ENCODE measurements around the gene DUSP22.

DNA sequence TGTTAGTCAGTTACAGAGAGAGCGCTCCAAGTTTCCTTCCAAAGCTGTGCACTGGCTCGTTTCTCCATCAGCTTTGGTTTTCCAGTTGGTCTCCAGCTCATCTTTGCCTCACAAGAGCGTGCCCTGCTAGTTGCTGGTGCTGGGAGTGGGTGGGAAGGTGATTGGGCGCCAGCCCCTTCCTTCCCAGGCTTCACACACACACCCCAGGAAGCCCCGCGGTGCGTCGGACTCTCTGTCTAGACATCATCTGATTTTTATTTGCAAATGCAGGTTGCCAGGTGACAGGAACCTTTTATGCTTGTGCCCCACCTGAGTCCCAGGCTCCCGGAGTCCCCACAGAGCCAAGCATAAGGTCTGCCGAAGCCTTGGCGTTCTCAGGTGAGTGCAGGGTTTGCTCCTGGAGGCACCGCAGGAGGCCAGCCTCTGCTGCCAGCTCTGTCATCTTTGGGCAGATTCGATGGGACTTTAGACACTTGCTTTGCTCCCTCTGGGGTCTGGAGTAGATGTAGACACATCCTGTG, 106.3 kb downstream of the DUSP22 start:
- TF ChIP-seq, protein P1, sequence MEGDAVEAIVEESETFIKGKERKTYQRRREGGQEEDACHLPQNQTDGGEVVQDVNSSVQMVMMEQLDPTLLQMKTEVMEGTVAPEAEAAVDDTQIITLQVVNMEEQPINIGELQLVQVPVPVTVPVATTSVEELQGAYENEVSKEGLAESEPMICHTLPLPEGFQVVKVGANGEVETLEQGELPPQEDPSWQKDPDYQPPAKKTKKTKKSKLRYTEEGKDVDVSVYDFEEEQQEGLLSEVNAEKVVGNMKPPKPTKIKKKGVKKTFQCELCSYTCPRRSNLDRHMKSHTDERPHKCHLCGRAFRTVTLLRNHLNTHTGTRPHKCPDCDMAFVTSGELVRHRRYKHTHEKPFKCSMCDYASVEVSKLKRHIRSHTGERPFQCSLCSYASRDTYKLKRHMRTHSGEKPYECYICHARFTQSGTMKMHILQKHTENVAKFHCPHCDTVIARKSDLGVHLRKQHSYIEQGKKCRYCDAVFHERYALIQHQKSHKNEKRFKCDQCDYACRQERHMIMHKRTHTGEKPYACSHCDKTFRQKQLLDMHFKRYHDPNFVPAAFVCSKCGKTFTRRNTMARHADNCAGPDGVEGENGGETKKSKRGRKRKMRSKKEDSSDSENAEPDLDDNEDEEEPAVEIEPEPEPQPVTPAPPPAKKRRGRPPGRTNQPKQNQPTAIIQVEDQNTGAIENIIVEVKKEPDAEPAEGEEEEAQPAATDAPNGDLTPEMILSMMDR (IDR thresholded peaks at IDR 0.05; ENCODE audit: low read length) = no peak
- TF ChIP-seq EZH2phosphoT487 (IDR thresholded peaks at IDR 0.05; ENCODE audit: low read length) = no peak
- TF ChIP-seq EZH2 (optimal IDR thresholded peaks at IDR 0.05; ENCODE audit: low read depth, low read length) = no peak
